SK-N-SH (cell line): Measurements from ENCODE around the gene OSBPL10. TPM values are rescaled to one million over a fixed set of nuclear protein-coding genes. Genes with fewer than 3 reads are reported as not detected.

Source experiments
- CTCF ChIA-PET: fragments of 300-600, 350-600 bp; formaldehyde crosslinking; extraction: SDS; loops from one replicate; lab custom pipeline; 2021; lab: Yijun Ruan, JAX
- POLR2A ChIA-PET: fragments of 350-600 bp; sonication (Branson Sonifier 250); formaldehyde crosslinking; extraction: SDS; loops from one replicate; lab custom pipeline; 2020; ENCODE audit warnings: antibody characterized with exemption, inconsistent platforms; lab: Yijun Ruan, JAX
- DNase-seq: peaks from one replicate; pipeline ENCODE4 v3.0.0; 2012
- H2AFZ ChIP-seq: fragments of 200-600 bp; sonication (generic); 2 replicates; pipeline ENCODE4 v1.8.1; 2016; ENCODE audit warnings: antibody characterized with exemption, mild to moderate bottlenecking, low read depth
- H3F3A ChIP-seq: fragments of 200-600 bp; sonication (generic); replicated peaks from 2 replicates; pipeline ENCODE3; 2016; ENCODE audit warnings: antibody characterized with exemption, mild to moderate bottlenecking; ENCODE audit not compliant: insufficient read depth
- H3K27ac ChIP-seq, 2 experiments: fragments of 200-500 bp in 1 of 2; fragments of 200-600 bp in 1 of 2; sonication (Bioruptor generic) in 1 of 2; sonication (generic), shearing (Covaris generic) in 1 of 2; 2 replicates each; pipeline versions ENCODE4 v1.5.1 to v1.6.1; 2014 to 2016; ENCODE audit warnings: low read depth in 2 of 2, inconsistent platforms in 1 of 2, low read length in 1 of 2, mild to moderate bottlenecking in 1 of 2, mixed read lengths in 1 of 2
- H3K27me3 ChIP-seq: fragments of 200-600 bp; sonication (generic), shearing (Covaris generic); 2 replicates; pipeline ENCODE4 v1.6.1; 2016; ENCODE audit warnings: mixed run types; ENCODE audit not compliant: insufficient read depth
- H3K36me3 ChIP-seq, 2 experiments: fragments of 200-500 bp in 1 of 2; fragments of 200-600 bp in 1 of 2; sonication (Bioruptor generic) in 1 of 2; sonication (generic) in 1 of 2; replicated peaks in 1 of 2; 2 replicates each; pipeline versions ENCODE3 to v1.5.1; 2014 to 2016; ENCODE audit warnings: low read length in 1 of 2, mild to moderate bottlenecking in 1 of 2; ENCODE audit not compliant: insufficient read depth in 2 of 2, control insufficient read depth in 1 of 2
- H3K4me1 ChIP-seq, 2 experiments: fragments of 200-500 bp in 1 of 2; fragments of 200-600 bp in 1 of 2; sonication (Bioruptor generic) in 1 of 2; sonication (generic), shearing (Covaris generic) in 1 of 2; 2 replicates each; pipeline versions ENCODE4 v1.5.1 to v1.6.1; 2014 to 2016; ENCODE audit warnings: low read depth in 1 of 2, low read length in 1 of 2, mixed run types in 1 of 2; ENCODE audit not compliant: insufficient read depth in 2 of 2, control insufficient read depth in 1 of 2
- H3K4me2 ChIP-seq: fragments of 200-600 bp; sonication (generic), shearing (Covaris generic); 2 replicates; pipeline ENCODE4 v1.6.1; 2017; ENCODE audit warnings: mixed run types
- H3K4me3 ChIP-seq, 2 experiments: fragments of 200-500 bp in 1 of 2; fragments of 200-600 bp in 1 of 2; sonication (Bioruptor generic) in 1 of 2; sonication (generic), shearing (Covaris generic) in 1 of 2; 2 replicates each; pipeline versions ENCODE4 v1.5.1 to v1.8.1; 2014 to 2016; ENCODE audit warnings: low read depth in 2 of 2, inconsistent platforms in 1 of 2, low read length in 1 of 2, mild to moderate bottlenecking in 1 of 2, mixed read lengths in 1 of 2, moderate library complexity in 1 of 2
- H3K79me2 ChIP-seq: fragments of 200-600 bp; sonication (generic); 2 replicates; pipeline ENCODE4 v1.8.1; 2017; ENCODE audit warnings: mild to moderate bottlenecking; ENCODE audit not compliant: insufficient read depth
- H3K9ac ChIP-seq: fragments of 200-600 bp; sonication (generic); 2 replicates; pipeline ENCODE4 v1.6.1; 2017; ENCODE audit warnings: mixed run types
- H3K9me2 ChIP-seq: fragments of 200-600 bp; sonication (generic); 2 replicates; pipeline ENCODE4 v1.6.1; 2017; ENCODE audit warnings: mixed run types
- H3K9me3 ChIP-seq: fragments of 200-600 bp; sonication (generic); 2 replicates; pipeline ENCODE4 v1.6.1; 2017; ENCODE audit warnings: mixed run types, mild to moderate bottlenecking, moderate library complexity
- H4K20me1 ChIP-seq: fragments of 200-600 bp; sonication (generic); 2 replicates; pipeline ENCODE4 v1.6.1; 2017; ENCODE audit warnings: mild to moderate bottlenecking, mixed run types; ENCODE audit not compliant: insufficient read depth
- EZH2phosphoT487 ChIP-seq: fragments of 200-600 bp; sonication (generic); IDR thresholded peaks from 2 replicates; pipeline ENCODE4 v1.6.1; 2017; ENCODE audit warnings: low read depth, mixed run types, mild to moderate bottlenecking, antibody characterized with exemption, moderate library complexity, borderline replicate concordance
- FOXM1 ChIP-seq: IDR thresholded peaks from 2 replicates; pipeline ENCODE4 v1.4.0; 2012; ENCODE audit warnings: low read depth, mild to moderate bottlenecking
- IRF3 ChIP-seq: fragments of 150-350 bp; IDR thresholded peaks from 2 replicates; pipeline ENCODE4 v1.6.1; 2016; ENCODE audit warnings: mild to moderate bottlenecking, low read depth, low read length
- MXI1 ChIP-seq: IDR thresholded peaks from 2 replicates; pipeline ENCODE4 v1.6.1; 2012; ENCODE audit warnings: mild to moderate bottlenecking, low read depth, low read length, improper control_type of control experiment
- NFIC ChIP-seq: IDR thresholded peaks from 2 replicates; pipeline ENCODE4 v1.4.0; 2012; ENCODE audit warnings: borderline replicate concordance
- PBX3 ChIP-seq: IDR thresholded peaks from 2 replicates; pipeline ENCODE4; 2012
- REST ChIP-seq: IDR thresholded peaks from 2 replicates; pipeline ENCODE4 v1.6.1; 2012; ENCODE audit warnings: mild to moderate bottlenecking, low read depth, low read length, moderate library complexity
- RFX5 ChIP-seq: IDR thresholded peaks from 2 replicates; pipeline ENCODE4 v1.6.1; 2012; ENCODE audit warnings: mild to moderate bottlenecking, improper control_type of control experiment, low read length
- RXRA ChIP-seq: IDR thresholded peaks from 2 replicates; pipeline ENCODE4 v1.4.0; 2012; ENCODE audit warnings: low read depth, mild to moderate bottlenecking, borderline replicate concordance
- SMC3 ChIP-seq: IDR thresholded peaks from 2 replicates; pipeline ENCODE4 v1.6.1; 2012; ENCODE audit warnings: low read depth, low read length, improper control_type of control experiment
- TAF1 ChIP-seq: IDR thresholded peaks from 2 replicates; pipeline ENCODE4 v1.6.1; 2012; ENCODE audit warnings: low read depth, mild to moderate bottlenecking, low read length, moderate library complexity, borderline replicate concordance
- TEAD4 ChIP-seq: IDR thresholded peaks from 2 replicates; pipeline ENCODE4 v1.4.0; 2012; ENCODE audit warnings: mild to moderate bottlenecking, borderline replicate concordance; ENCODE audit not compliant: insufficient read depth
- USF1 ChIP-seq: IDR thresholded peaks from 2 replicates; pipeline ENCODE4 v1.4.0; 2012; ENCODE audit warnings: low read depth, borderline replicate concordance
- YY1 ChIP-seq: IDR thresholded peaks from 2 replicates; pipeline ENCODE4 v1.4.0; 2012; ENCODE audit warnings: low read depth, mild to moderate bottlenecking
- WGBS: methylation state at CpG from one replicate; pipeline ENCODE4 v1.1.6; 2017; ENCODE audit warnings: low lambda C conversion rate; 5-methylcytosine and 5-hydroxymethylcytosine counted together
- polyA plus RNA-seq, 3 experiments: library from polyadenylated mRNA; depleted of rRNA; stranded (reverse); fragments of >200 nt; gene quantifications; 2 replicates each; pipeline ENCODE4 v1.2.3, GENCODE V29; 2012

OSBPL10 gene
- polyA plus RNA-seq, 1 of the 3 experiments (the other 2 are of a cell fraction), result 0.12 TPM

GRCh38 chr3:31790193-31791089 is 190.6 kb downstream of the OSBPL10 start:
- Histone ChIP-seq H3F3A (no peaks in the 10 kb centered on the region), H2AFZ (no peak overlapping the region), H3K36me3 (no peaks in the 10 kb centered on the region), H4K20me1 (no peaks in the 10 kb centered on the region), H3K9ac (no peak overlapping the region), H3K79me2 (no peaks in the 10 kb centered on the region), H3K4me2 (no peak overlapping the region), H3K4me1 (peaks cover 0 to 9% of the 10 kb centered on the region in 2 experiments; a peak in 2 of 4 replicates), H3K27ac (no peak overlapping the region), H3K9me3 (no peaks in the 10 kb centered on the region), H3K9me2 (no peaks in the 10 kb centered on the region), H3K4me3 (no peak overlapping the region), H3K27me3 (no peaks in the 10 kb centered on the region)
- TF ChIP-seq REST (no peak), EZH2phosphoT487 (no peak), NFIC (no peak), MXI1 (no peak)
- CTCF ChIA-PET, result no interaction called here
- DNase-seq, result no peak
- POLR2A ChIA-PET, result no interaction called here
- 68% methylated on average over 7 of the region's 7 CpGs for WGBS

- Histone ChIP-seq H3K4me1 (peaks cover 0 to 9% of the 10 kb centered on the region in 2 experiments; a peak in 2 of 4 replicates), H3K9me3 (no peaks in the 10 kb centered on the region), H3K9me2 (no peaks in the 10 kb centered on the region), H3K79me2 (no peaks in the 10 kb centered on the region), H3K9ac (no peak overlapping the region), H3K4me2 (no peak overlapping the region), H3K4me3 (no peak overlapping the region), H3F3A (no peaks in the 10 kb centered on the region), H4K20me1 (no peaks in the 10 kb centered on the region), H3K27ac (no peak overlapping the region), H3K36me3 (no peaks in the 10 kb centered on the region), H3K27me3 (no peaks in the 10 kb centered on the region), H2AFZ (no peak overlapping the region)
- ChIA-PET CTCF (no interaction called here), POLR2A (no interaction called here)
- no peak for DNase-seq
- 51% methylated on average over 5 of the region's 5 CpGs for WGBS
- TF ChIP-seq REST (no peak), IRF3 (no peak), SMC3 (no peak), PBX3 (no peak), TEAD4 (no peak), FOXM1 (no peak), YY1 (no peak), MXI1 (no peak), RXRA (no peak), RFX5 (no peak), TAF1 (no peak), USF1 (no peak)
Measured at GRCh38 chr3:31789429-31789828, 191.6 kb downstream of the OSBPL10 start.
